Fibroblast of the aortic adventitia (primary cell): ENCODE measurements around the gene POLD2. TPM values are rescaled to one million over a fixed set of nuclear protein-coding genes. Genes with fewer than 3 reads are reported as not detected.

Experiments used
- DNase-seq: peaks from one replicate; pipeline ENCODE4 v3.0.0-alpha.2; 2010; ENCODE audit warnings: low read depth
- H3K4me3 ChIP-seq: 2 replicates; pipeline ENCODE4 v1.5.1; 2011; ENCODE audit warnings: low read depth, mild to moderate bottlenecking, control low read depth, low read length, moderate library complexity
- total RNA-seq: library from RNA; depleted of rRNA; stranded (reverse); fragments of >200 nt; gene quantifications from 2 replicates; pipeline ENCODE4 v1.2.3, GENCODE V29; 2012; ENCODE audit warnings: low replicate concordance
- TF ChIP-seq, protein P1 (sequence below): IDR thresholded peaks from 2 replicates; pipeline ENCODE4 v1.5.1; 2011; ENCODE audit warnings: mild to moderate bottlenecking, low read length, control low read depth, inconsistent platforms; ENCODE audit not compliant: insufficient read depth

Gene POLD2
- total RNA-seq, 1 donor = 87.9 TPM

DNA sequence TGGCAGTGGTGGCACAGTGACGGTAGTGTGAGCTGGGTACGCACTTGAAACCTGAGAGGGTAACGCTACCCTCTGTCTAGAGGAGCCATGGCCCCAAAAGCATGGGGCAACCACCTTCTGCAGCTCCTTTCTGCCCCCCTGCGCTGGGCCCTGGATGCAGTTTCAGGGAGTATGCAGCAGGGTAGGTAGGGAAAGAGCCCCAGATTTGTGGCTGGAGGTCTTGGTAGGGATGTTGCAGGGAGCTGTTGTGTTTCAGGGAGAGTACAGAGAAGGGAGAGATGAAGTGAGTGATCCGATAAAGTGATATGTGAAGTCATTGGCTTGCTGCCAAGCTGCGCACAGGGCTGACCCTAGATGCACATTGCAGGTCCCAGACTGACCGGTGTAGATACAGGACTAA, 55.3 kb downstream of the POLD2 start:
- DNase-seq = no peak
- TF ChIP-seq, protein P1, sequence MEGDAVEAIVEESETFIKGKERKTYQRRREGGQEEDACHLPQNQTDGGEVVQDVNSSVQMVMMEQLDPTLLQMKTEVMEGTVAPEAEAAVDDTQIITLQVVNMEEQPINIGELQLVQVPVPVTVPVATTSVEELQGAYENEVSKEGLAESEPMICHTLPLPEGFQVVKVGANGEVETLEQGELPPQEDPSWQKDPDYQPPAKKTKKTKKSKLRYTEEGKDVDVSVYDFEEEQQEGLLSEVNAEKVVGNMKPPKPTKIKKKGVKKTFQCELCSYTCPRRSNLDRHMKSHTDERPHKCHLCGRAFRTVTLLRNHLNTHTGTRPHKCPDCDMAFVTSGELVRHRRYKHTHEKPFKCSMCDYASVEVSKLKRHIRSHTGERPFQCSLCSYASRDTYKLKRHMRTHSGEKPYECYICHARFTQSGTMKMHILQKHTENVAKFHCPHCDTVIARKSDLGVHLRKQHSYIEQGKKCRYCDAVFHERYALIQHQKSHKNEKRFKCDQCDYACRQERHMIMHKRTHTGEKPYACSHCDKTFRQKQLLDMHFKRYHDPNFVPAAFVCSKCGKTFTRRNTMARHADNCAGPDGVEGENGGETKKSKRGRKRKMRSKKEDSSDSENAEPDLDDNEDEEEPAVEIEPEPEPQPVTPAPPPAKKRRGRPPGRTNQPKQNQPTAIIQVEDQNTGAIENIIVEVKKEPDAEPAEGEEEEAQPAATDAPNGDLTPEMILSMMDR = no peak
- H3K4me3 ChIP-seq = no peak overlapping the region

DNA sequence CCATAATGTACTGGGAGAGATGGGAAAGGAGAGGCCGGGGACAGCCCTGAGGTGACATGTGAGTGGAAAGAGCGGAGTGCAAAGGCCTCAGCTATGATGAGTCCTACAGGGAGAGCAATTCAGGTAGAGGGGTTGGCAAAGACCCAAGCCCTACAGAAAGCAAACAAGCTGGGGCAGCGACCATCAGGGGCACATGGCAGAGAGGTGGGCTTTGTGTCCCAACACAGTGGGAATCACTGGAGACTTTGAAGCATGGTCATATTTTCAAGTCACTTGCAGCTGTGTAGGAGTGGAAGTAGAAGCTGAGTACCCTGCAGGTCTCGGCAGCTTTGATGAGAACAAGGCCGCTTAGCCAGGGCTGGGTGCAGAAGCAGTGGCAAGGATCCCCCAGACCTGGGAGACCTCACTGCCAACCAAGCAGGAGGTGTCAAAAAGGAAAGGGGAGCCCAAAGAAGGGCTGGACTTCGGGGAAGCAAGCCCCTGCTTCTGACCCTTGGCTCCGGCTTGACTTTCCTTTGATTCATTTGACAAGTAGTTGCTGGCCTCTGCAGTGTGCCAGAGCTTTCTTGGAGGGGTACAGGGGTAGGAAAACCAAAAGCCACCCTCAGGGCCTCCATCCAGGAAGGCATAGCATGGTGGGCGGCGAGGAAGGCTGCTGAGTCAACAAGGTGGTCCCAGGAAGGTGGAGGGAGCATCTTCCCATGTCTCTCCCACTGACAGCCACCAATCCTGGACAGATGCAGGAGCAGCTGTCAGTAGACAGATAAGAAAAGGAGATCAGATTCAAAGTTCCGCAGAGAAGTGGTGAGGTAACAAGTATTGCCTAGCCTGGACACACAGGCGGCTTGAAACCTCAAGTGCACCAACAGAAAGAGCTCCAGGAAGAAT, 56.0 kb downstream of the POLD2 start:
- no peak for DNase-seq
- no peak overlapping the region for H3K4me3 ChIP-seq
- TF ChIP-seq, protein P1 = no peak

DNA sequence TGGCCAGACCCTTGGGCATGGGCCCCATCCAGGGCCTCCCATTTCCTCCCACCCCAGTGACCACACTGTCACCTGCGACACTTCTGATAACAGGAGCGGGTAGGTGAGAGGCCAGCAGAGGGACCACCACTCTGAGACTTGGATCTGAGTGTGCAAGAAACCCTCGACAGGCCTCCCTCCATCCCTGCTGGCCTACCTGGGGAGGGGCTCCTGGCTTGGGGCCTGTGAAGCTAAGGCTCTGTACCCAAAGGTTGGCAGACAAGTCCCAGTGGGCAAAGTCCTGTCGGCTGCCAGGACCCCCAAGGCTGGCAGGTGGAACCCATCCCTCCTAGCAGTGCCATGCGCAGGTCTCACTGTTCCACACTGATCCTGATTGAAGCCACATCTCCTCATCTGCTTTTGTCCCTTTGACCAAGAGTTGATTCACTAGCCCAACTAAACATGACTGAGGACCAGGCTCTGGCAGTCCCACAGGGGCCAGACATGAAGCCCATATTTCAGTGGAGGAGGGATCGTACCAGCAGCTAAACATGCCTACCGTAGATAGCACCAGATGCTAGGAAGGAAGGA, 56.8 kb downstream of the POLD2 start:
- TF ChIP-seq, protein P1 = no peak
- no peak overlapping the region for H3K4me3 ChIP-seq
- no peak for DNase-seq

DNA sequence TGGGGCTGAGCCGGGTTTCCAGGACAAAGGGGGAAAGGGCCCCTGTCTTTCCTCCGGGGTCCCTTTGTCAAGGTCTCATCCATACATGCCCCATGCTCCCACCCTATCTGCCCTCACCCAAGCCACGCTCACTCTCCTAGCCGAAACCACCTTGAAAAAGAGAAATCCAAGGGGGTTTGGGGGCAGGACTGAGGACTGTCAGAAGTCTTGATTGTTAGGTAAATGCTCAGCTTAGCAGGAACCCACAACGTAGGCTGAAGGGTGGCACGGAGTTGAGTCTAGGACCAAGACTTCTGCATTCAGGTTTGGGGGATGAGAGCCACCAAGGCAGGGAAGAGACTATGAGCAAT, 57.3 kb downstream of the POLD2 start:
- DNase-seq = no peak
- H3K4me3 ChIP-seq = no peak overlapping the region
- TF ChIP-seq, protein P1 = no peak

DNA sequence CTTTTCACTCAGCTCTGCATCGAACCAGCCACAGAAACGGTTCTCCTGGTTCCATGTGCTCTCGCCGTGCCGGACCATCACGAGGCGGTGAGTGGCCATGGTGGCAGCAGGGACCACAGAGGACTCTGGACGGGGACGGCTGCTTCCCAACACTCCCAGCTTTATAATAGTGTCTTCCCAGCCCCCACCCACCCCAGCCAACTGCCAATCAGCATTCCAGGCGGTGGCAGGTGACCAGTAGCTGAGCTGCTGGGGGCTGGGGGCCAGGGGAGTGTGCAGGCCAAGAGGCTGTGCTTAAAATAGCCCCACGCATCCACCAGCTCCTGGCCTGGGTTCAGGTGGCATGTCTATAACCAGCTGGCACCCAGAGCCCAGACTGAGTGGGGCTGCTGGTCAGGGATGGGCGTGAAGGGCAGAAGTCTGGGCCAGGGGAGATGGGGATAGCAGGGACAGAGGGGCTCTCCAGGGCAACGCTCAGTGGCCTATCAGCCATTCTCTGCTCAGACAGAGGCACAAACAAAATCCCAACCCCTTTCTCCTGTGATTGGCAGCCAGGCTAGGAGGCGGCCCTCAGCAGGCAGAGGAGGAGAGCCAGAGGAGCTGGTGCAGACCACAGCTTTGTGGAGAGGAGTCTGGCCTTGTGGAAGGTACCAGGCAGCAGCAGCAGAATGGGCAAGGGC, 57.8 kb downstream of the POLD2 start, which contains the start of gene PGAM2:
PGAM2 (minus strand) TSS at position 137 of the 680 bp plus-strand sequence; CDS start at position 99, 38 bp downstream.
- TF ChIP-seq, protein P1 = no peak
- no peak for DNase-seq
- no peak within 1 kb of the TSS for H3K4me3 ChIP-seq

DNA sequence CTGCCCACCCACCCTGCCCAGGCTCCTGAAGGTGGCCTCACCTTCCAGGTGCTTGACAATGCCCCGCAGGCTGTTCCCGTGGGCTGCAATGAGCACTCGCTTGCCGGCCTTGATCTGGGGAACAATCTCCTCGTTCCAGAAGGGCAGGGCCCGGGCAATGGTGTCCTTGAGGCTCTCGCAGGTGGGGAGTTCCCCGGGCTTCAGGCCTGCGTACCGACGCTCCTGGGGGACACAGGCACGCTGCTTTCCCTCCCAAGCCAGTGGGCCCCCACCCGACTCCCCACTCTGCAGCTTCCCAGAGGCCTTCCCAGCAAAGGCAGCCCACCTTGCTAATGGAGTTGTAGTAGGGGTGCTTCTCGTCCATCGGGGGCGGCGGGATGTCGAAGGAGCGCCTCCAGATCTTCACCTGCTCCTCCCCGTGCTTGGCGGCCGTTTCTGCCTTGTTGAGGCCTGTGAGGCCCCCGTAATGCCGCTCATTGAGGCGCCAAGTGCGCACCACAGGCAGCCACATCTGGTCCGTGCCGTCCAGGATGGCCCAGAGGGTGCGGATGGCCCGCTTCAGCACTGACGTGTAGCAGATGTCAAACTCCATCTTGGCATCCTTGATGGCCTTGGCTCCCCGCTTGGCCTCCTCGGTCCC, 58.4 kb downstream of the POLD2 start:
- TF ChIP-seq, protein P1 = no peak

More for the DNA sequence above, 58.4 kb downstream of the POLD2 start:
- no peak for DNase-seq
- H3K4me3 ChIP-seq = no peak overlapping the region
